Measurements from ENCODE around the gene IL34. TPM values are rescaled to one million over a fixed set of nuclear protein-coding genes. Genes with fewer than 3 reads are reported as not detected.

The IL34 gene
- total RNA-seq, 1 experiment from 2014 or later: 0.35 TPM

GRCh38 chr16:70685938-70686375 is 39.6 kb downstream of the IL34 start, which contains the start of gene MTSS2:
Gene MTSS2, minus strand, starts transcription at chr16:70686053. Its CDS starts 262 bp downstream, at chr16:70685791.
- BruUV-seq (replicated peaks): no TSS peak
- Mint-ChIP-seq H3K36me3 (ENCODE audit: insufficient read depth, unreplicated experiment) (peaks cover 34% of the 10 kb centered on the region), H3K27me3 (ENCODE audit: unreplicated experiment) (no peaks in the 10 kb centered on the region), H3K4me3 (ENCODE audit: low read depth, unreplicated experiment) (peak within 1 kb of the TSS; percentile 76), H3K27ac (ENCODE audit: unreplicated experiment) (peak within 1 kb of the TSS; percentile 77), H3K9me3 (ENCODE audit: low read depth, unreplicated experiment) (no peaks in the 10 kb centered on the region), H3K4me1 (ENCODE audit: low read depth, unreplicated experiment) (peaks cover 14% of the 10 kb centered on the region)
- peak; percentile 76 for DNase-seq
- intact Hi-C loops (cut with micrococcal nuclease; ENCODE audit: unreplicated experiment): loop anchor here (10.0 kb wide), 2 partner anchors 59 to 89 kb away; no protein-coding TSS in a partner anchor
- no peak for TF ChIP-seq CTCF (IDR thresholded peaks at IDR 0.05; ENCODE audit: unreplicated experiment)
- CTCF ChIA-PET: no interaction called here

GRCh38 chr16:70686376-70687101 is 40.2 kb downstream of the IL34 start:
- no peak for DNase-seq
- CTCF ChIA-PET: interaction anchor here (0.6 to 1.3 kb wide), 5 partner anchors 15 to 1756 kb away, joined by 3 to 10 read pairs (median 5); no protein-coding TSS in a partner anchor
- peaks cover 34% of the 10 kb centered on the region for H3K36me3 Mint-ChIP-seq (ENCODE audit: insufficient read depth, unreplicated experiment)
- no peaks in the 10 kb centered on the region for H3K9me3 Mint-ChIP-seq (ENCODE audit: low read depth, unreplicated experiment)
- no peak for TF ChIP-seq CTCF (IDR thresholded peaks at IDR 0.05; ENCODE audit: unreplicated experiment)
- peak overlapping the region; percentile 77 for H3K27ac Mint-ChIP-seq (ENCODE audit: unreplicated experiment)
- peaks cover 14% of the 10 kb centered on the region for H3K4me1 Mint-ChIP-seq (ENCODE audit: low read depth, unreplicated experiment)
- peak overlapping the region; percentile 52 for H3K4me3 Mint-ChIP-seq (ENCODE audit: low read depth, unreplicated experiment)
- no TSS peak for BruUV-seq (replicated peaks)
- no peaks in the 10 kb centered on the region for H3K27me3 Mint-ChIP-seq (ENCODE audit: unreplicated experiment)
- intact Hi-C loops (cut with micrococcal nuclease; ENCODE audit: unreplicated experiment): loop anchor here (10.0 kb wide), 2 partner anchors 58 to 88 kb away; no protein-coding TSS in a partner anchor

- Mint-ChIP-seq H3K27ac (ENCODE audit: unreplicated experiment) (peak overlapping the region; percentile 77), H3K9me3 (ENCODE audit: low read depth, unreplicated experiment) (no peaks in the 10 kb centered on the region), H3K4me1 (ENCODE audit: low read depth, unreplicated experiment) (peaks cover 14% of the 10 kb centered on the region), H3K27me3 (ENCODE audit: unreplicated experiment) (no peaks in the 10 kb centered on the region), H3K4me3 (ENCODE audit: low read depth, unreplicated experiment) (no peak overlapping the region), H3K36me3 (ENCODE audit: insufficient read depth, unreplicated experiment) (peaks cover 34% of the 10 kb centered on the region)
- intact Hi-C loops (cut with micrococcal nuclease; ENCODE audit: unreplicated experiment): loop anchor here (10.0 kb wide), 2 partner anchors 58 to 88 kb away; no protein-coding TSS in a partner anchor
- DNase-seq: no peak
- no peak for TF ChIP-seq CTCF (IDR thresholded peaks at IDR 0.05; ENCODE audit: unreplicated experiment)
- BruUV-seq (replicated peaks): no TSS peak
- CTCF ChIA-PET: interaction anchor here (0.6 to 1.3 kb wide), 7 partner anchors 8 to 1757 kb away, joined by 3 to 10 read pairs (median 4); no protein-coding TSS in a partner anchor
Observed at GRCh38 chr16:70687102-70687511, 40.7 kb downstream of the IL34 start.

GRCh38 chr16:70687671-70688245 is 41.4 kb downstream of the IL34 start:
- Mint-ChIP-seq H3K4me1 (ENCODE audit: low read depth, unreplicated experiment) (peaks cover 14% of the 10 kb centered on the region), H3K27ac (ENCODE audit: unreplicated experiment) (peak overlapping the region; percentile 77), H3K27me3 (ENCODE audit: unreplicated experiment) (no peaks in the 10 kb centered on the region), H3K9me3 (ENCODE audit: low read depth, unreplicated experiment) (no peaks in the 10 kb centered on the region), H3K4me3 (ENCODE audit: low read depth, unreplicated experiment) (no peak overlapping the region), H3K36me3 (ENCODE audit: insufficient read depth, unreplicated experiment) (peaks cover 32% of the 10 kb centered on the region)
- TF ChIP-seq CTCF (IDR thresholded peaks at IDR 0.05; ENCODE audit: unreplicated experiment): no peak
- intact Hi-C loops (cut with micrococcal nuclease; ENCODE audit: unreplicated experiment): loop anchor here (10.0 kb wide), 2 partner anchors 57 to 87 kb away; no protein-coding TSS in a partner anchor
- DNase-seq: no peak
- no TSS peak for BruUV-seq (replicated peaks)
- CTCF ChIA-PET: interaction anchor here (0.5 to 1.3 kb wide), 4 partner anchors 9 to 65 kb away, joined by 3 to 10 read pairs (median 4); no protein-coding TSS in a partner anchor
